22Rv1 (cell line): ENCODE results near the gene NKAP.

Source experiments
- H3K27ac ChIP-seq: fragments of 450-650 bp; 2 replicates; pipeline ENCODE4 v1.5.1; 2017
- ZFX ChIP-seq: fragments of 450-650 bp; IDR thresholded peaks from 2 replicates; pipeline ENCODE4 v1.6.1; 2017; ENCODE audit warnings: antibody characterized with exemption, borderline replicate concordance
- TF ChIP-seq, protein P1 (sequence below): fragments of 450-650 bp; IDR thresholded peaks from 2 replicates; pipeline ENCODE4 v1.5.1; 2017; ENCODE audit warnings: mild to moderate bottlenecking

Gene NKAP

GRCh38 chrX:119887721-119888425, 55.7 kb downstream of the NKAP start:
- no peak overlapping the region for H3K27ac ChIP-seq
- TF ChIP-seq, protein P1, sequence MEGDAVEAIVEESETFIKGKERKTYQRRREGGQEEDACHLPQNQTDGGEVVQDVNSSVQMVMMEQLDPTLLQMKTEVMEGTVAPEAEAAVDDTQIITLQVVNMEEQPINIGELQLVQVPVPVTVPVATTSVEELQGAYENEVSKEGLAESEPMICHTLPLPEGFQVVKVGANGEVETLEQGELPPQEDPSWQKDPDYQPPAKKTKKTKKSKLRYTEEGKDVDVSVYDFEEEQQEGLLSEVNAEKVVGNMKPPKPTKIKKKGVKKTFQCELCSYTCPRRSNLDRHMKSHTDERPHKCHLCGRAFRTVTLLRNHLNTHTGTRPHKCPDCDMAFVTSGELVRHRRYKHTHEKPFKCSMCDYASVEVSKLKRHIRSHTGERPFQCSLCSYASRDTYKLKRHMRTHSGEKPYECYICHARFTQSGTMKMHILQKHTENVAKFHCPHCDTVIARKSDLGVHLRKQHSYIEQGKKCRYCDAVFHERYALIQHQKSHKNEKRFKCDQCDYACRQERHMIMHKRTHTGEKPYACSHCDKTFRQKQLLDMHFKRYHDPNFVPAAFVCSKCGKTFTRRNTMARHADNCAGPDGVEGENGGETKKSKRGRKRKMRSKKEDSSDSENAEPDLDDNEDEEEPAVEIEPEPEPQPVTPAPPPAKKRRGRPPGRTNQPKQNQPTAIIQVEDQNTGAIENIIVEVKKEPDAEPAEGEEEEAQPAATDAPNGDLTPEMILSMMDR = peak; percentile 65
- no peak for TF ChIP-seq ZFX

GRCh38 chrX:119885554-119886428, 57.8 kb downstream of the NKAP start:
- TF ChIP-seq, protein P1 = no peak
- TF ChIP-seq ZFX = no peak

GRCh38 chrX:119880552-119881437, 62.8 kb downstream of the NKAP start:
- TF ChIP-seq ZFX = no peak
- TF ChIP-seq, protein P1 = peak; percentile 70
- no peak overlapping the region for H3K27ac ChIP-seq

More at GRCh38 chrX:119885554-119886428, 57.8 kb downstream of the NKAP start:
- no peak overlapping the region for H3K27ac ChIP-seq

DNA sequence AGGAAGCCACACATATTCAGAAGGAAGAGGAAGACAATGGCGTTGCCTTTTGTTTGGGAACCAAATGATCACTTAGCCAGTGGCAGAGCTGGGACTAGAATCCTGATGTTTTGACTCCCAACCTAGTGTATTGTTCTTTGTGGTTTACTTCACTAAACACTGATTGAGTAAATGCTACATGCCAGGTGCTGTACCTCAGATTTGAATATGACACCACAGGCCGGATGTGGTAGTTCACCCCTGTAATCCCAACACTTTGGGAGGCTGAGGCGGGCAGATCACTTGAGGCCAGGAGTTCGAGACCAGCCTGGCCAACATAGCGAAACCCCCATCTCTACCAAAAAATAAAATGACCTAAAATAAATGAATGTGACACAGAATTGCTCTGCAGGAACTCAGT, 63.5 kb downstream of the NKAP start:
- no peak for TF ChIP-seq ZFX
- TF ChIP-seq, protein P1 = no peak
- no peak overlapping the region for H3K27ac ChIP-seq

GRCh38 chrX:119878740-119879139, 64.8 kb downstream of the NKAP start:
- H3K27ac ChIP-seq = no peak overlapping the region
- TF ChIP-seq, protein P1 = no peak
- TF ChIP-seq ZFX = no peak

- H3K27ac ChIP-seq = peak within 1 kb of the TSS; percentile 90
- TF ChIP-seq, protein P1 = no peak
- TF ChIP-seq ZFX = no peak
Measured at GRCh38 chrX:119871599-119872395, 71.8 kb downstream of the NKAP start, which contains the start of the genes NDUFA1 and RNF113A. TSS of gene NDUFA1 (plus strand) at chrX:119871832. CDS start at chrX:119871912, 80 bp downstream. TSS of gene RNF113A (minus strand) at chrX:119871733. CDS start at chrX:119871613, 120 bp downstream.
